ENCODE results near the gene LMF1.

Gene LMF1

GRCh38 chr16:985646-986400, 15.0 kb upstream of the LMF1 start:
- H3K4me3 ChIP-seq (ENCODE audit: control insufficient read depth, low read depth, low read length), result no peak overlapping the region
- DNase-seq (ENCODE audit: low read depth), result no peak
- TF ChIP-seq CTCF (conservative IDR thresholded peaks at IDR 0.05; ENCODE audit: control insufficient read depth, insufficient read depth, low read depth, low read length), result no peak

GRCh38 chr16:984736-985636, 14.2 kb upstream of the LMF1 start:
- H3K4me3 ChIP-seq (ENCODE audit: control insufficient read depth, low read depth, low read length), result no peak overlapping the region

DNA sequence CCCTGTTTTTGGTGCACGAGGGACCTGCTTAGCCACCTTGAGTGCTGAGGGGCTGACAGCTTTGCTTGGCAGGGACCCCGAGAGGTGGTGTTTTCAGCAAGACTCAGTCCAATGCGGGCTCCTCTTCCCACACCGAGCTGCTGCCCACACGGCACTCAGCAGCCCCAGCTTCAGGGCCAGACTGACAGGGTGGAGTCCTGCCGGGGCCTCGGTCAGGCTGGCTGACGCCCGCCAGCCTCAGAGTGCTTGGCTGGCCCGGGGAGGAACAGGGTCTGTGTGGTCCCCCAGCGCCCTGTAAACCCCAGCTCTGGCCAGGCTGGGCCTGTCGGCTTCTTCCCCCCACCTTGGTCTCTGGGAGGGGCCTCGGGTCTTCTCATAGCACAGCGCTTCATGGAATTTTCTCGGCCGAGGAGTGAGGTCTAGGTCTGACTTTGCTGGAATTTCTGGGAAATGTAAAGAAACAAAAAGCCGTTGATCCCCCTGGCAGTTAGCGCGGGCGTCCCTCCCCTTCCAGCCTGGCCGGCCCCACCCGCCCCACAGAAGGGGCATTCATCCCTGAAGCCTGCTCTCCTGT, 13.4 kb upstream of the LMF1 start:
- no peak for DNase-seq (ENCODE audit: low read depth)
- H3K4me3 ChIP-seq (ENCODE audit: control insufficient read depth, low read depth, low read length), result no peak overlapping the region
- TF ChIP-seq CTCF (conservative IDR thresholded peaks at IDR 0.05; ENCODE audit: control insufficient read depth, insufficient read depth, low read depth, low read length), result no peak

More at GRCh38 chr16:984736-985636, 14.2 kb upstream of the LMF1 start:
- no peak for DNase-seq (ENCODE audit: low read depth)
- no peak for TF ChIP-seq CTCF (conservative IDR thresholded peaks at IDR 0.05; ENCODE audit: control insufficient read depth, insufficient read depth, low read depth, low read length)

GRCh38 chr16:983044-984030, 12.6 kb upstream of the LMF1 start:
- DNase-seq (ENCODE audit: low read depth), result no peak
- no peak for TF ChIP-seq CTCF (conservative IDR thresholded peaks at IDR 0.05; ENCODE audit: control insufficient read depth, insufficient read depth, low read depth, low read length)
- no peak overlapping the region for H3K4me3 ChIP-seq (ENCODE audit: control insufficient read depth, low read depth, low read length)

DNA sequence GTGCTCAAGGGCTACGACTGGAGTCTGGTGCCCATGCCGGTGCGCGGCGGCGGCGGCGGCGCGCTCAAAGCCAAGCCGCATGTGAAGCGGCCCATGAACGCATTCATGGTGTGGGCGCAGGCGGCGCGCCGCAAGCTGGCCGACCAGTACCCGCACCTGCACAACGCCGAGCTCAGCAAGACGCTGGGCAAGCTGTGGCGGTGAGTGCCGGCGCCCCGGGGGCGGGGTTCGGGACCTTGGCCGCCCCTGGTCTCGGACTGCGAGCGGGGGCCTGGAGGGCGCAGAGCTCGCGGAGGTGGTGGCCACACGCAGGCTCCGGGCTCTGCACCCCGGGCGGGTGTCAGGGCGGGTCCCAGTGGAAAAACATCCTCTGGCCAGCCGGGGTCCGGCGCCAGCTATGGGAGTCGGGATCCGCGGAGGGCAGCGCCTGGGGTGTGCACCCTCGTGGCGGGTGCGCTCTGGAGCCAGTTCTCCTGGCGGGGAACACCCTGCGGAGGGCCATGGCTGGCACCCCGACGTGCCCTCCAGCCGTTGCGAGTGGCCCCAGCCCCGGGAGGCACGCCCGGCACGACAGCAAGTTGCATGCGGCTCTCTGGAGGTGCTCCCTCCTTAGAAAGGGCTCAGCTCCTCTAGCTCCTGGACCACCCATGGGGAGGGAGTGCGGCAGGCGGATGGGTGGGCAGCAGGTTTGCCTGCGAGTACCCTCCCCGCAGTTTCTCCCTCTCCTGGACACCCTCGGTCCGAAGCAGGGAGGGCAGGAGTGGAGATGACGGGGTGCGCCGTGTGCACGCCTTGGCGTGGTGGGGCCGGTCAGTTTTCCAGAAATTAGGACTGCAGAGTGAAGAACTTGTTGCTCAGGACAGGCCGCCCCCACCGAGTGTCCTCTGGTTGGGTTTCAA, 11.6 kb upstream of the LMF1 start:
- TF ChIP-seq CTCF (conservative IDR thresholded peaks at IDR 0.05; ENCODE audit: control insufficient read depth, insufficient read depth, low read depth, low read length), result no peak
- DNase-seq (ENCODE audit: low read depth), result no peak
- no peak overlapping the region for H3K4me3 ChIP-seq (ENCODE audit: control insufficient read depth, low read depth, low read length)

Measured in fibroblast of mammary gland (primary cell).